PFSK-1 (cell line): Measurements from ENCODE around the gene TREM1.
A peak's percentile ranks its signal among the peaks of the same experiment; 100 is the strongest.

Experiments used
- FOXP2 ChIP-seq: optimal IDR thresholded peaks from 2 replicates; pipeline ENCODE3; 2011; ENCODE audit warnings: borderline replicate concordance, control low read depth, inconsistent platforms; ENCODE audit not compliant: insufficient read depth; ENCODE audit errors: extremely low read length, extremely low read depth
- POLR2AphosphoS5 ChIP-seq: IDR thresholded peaks from 2 replicates; pipeline ENCODE4 v1.6.1; 2012; ENCODE audit warnings: low read depth, mild to moderate bottlenecking, control low read depth, low read length, moderate library complexity
- SIN3A ChIP-seq: IDR thresholded peaks from 2 replicates; pipeline ENCODE4 v1.6.1; 2012; ENCODE audit warnings: mild to moderate bottlenecking, low read length, moderate library complexity, borderline replicate concordance; ENCODE audit not compliant: insufficient read depth
- TAF1 ChIP-seq: IDR thresholded peaks from 2 replicates; pipeline ENCODE4 v1.6.1; 2012; ENCODE audit warnings: low read length, control low read depth, borderline replicate concordance; ENCODE audit not compliant: insufficient read depth
- TF ChIP-seq, protein P1 (sequence below), 2 experiments: IDR thresholded peaks; 2 replicates each; pipeline versions ENCODE4 v1.6.1 to v1.8.0; 2011 to 2012; ENCODE audit warnings: low read depth in 2 of 2, low read length in 2 of 2, control low read depth in 1 of 2, inconsistent platforms in 1 of 2, mild to moderate bottlenecking in 1 of 2, moderate library complexity in 1 of 2; ENCODE audit not compliant: insufficient read depth in 1 of 2

TREM1 gene

GRCh38 chr6:41332842-41333736 is 46.6 kb upstream of the TREM1 start:
- no peak for TF ChIP-seq FOXP2
- no peak for TF ChIP-seq POLR2AphosphoS5
- TF ChIP-seq, protein P1, sequence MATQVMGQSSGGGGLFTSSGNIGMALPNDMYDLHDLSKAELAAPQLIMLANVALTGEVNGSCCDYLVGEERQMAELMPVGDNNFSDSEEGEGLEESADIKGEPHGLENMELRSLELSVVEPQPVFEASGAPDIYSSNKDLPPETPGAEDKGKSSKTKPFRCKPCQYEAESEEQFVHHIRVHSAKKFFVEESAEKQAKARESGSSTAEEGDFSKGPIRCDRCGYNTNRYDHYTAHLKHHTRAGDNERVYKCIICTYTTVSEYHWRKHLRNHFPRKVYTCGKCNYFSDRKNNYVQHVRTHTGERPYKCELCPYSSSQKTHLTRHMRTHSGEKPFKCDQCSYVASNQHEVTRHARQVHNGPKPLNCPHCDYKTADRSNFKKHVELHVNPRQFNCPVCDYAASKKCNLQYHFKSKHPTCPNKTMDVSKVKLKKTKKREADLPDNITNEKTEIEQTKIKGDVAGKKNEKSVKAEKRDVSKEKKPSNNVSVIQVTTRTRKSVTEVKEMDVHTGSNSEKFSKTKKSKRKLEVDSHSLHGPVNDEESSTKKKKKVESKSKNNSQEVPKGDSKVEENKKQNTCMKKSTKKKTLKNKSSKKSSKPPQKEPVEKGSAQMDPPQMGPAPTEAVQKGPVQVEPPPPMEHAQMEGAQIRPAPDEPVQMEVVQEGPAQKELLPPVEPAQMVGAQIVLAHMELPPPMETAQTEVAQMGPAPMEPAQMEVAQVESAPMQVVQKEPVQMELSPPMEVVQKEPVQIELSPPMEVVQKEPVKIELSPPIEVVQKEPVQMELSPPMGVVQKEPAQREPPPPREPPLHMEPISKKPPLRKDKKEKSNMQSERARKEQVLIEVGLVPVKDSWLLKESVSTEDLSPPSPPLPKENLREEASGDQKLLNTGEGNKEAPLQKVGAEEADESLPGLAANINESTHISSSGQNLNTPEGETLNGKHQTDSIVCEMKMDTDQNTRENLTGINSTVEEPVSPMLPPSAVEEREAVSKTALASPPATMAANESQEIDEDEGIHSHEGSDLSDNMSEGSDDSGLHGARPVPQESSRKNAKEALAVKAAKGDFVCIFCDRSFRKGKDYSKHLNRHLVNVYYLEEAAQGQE (IDR thresholded peaks at IDR 0.05; ENCODE audit: insufficient read depth in 1 of 2, low read depth in 2 of 2, low read length in 2 of 2) = no peak

DNA sequence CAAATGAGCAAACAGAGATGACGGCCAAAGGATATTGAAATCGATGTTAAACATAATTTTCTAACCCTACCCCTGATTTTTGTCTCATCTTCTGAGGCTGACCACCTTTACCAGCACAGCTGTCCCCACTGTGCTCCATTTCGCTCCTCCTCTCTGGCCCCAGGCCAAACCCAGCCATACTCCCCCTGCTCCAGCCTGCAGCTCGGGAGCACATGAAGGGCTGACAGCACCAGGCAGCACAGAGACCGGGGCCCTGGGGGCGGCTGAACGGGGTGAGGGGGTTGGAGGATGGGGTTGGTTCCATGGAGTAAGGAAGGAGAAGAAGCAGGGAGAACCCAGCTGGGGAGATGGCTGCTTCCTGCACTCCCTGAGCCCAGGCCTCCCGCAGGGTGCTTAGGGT is 45.8 kb upstream of the TREM1 start:
- TF ChIP-seq FOXP2 (no peak), TAF1 (no peak), SIN3A (no peak), POLR2AphosphoS5 (no peak)
- TF ChIP-seq, protein P1 (IDR thresholded peaks at IDR 0.05; ENCODE audit: insufficient read depth in 1 of 2, low read depth in 2 of 2, low read length in 2 of 2) = no peak

- TF ChIP-seq TAF1 (no peak), SIN3A (no peak), POLR2AphosphoS5 (no peak), FOXP2 (no peak)
- TF ChIP-seq, protein P1 (IDR thresholded peaks at IDR 0.05; ENCODE audit: insufficient read depth in 1 of 2, low read depth in 2 of 2, low read length in 2 of 2) = peak in 1 of 2 experiments; percentile 47; a peak in 1 of 4 replicates
Measured at GRCh38 chr6:41331401-41332150, 45.1 kb upstream of the TREM1 start.

DNA sequence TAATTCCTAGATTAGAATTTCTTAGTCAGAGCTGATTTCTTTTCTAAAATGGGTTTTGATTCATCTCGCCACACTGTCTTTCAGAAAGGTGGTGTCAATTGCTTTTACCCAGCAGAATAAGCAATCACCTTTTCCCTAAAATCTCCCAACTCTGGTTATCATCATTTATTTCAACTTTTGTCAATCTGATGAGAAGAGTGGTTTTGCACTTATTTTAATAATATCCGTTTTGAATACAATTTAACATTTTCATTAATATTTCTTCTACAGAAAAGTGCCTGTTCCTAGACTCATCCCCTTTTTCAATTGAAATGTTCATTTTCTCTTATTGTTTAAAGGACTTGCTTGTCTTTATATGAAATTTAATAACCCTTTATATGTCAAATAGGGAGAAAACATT is 40.7 kb upstream of the TREM1 start:
- no peak for TF ChIP-seq POLR2AphosphoS5

- TF ChIP-seq TAF1 = no peak
- TF ChIP-seq SIN3A = no peak
- TF ChIP-seq, protein P1 (IDR thresholded peaks at IDR 0.05; ENCODE audit: insufficient read depth in 1 of 2, low read depth in 2 of 2, low read length in 2 of 2) = no peak
- no peak for TF ChIP-seq POLR2AphosphoS5
- no peak for TF ChIP-seq FOXP2
Measured at GRCh38 chr6:41326092-41326491, 39.6 kb upstream of the TREM1 start.
